K562 (cell line): ENCODE results near the gene ABHD8. TPM values are rescaled to one million over a fixed set of nuclear protein-coding genes. Genes with fewer than 3 reads are reported as not detected.

Experiments used
- ARNT ChIP-seq, 2 experiments: fragments of 450-650 bp; IDR thresholded peaks; 2 replicates each; pipeline ENCODE4 v1.6.1; 2016; ENCODE audit warnings: mild to moderate bottlenecking in 1 of 2
- CC2D1A ChIP-seq: fragments of 450-650 bp; IDR thresholded peaks from 2 replicates; pipeline ENCODE4 v1.6.1; 2017; ENCODE audit warnings: mild to moderate bottlenecking
- GABPB1 ChIP-seq: sonication (generic); formaldehyde crosslinking; IDR thresholded peaks from 2 replicates; pipeline ENCODE4 v1.8.0; 2022; ENCODE audit warnings: mild to moderate bottlenecking, missing genetic modification reagents
- MCM5 ChIP-seq: fragments of 450-650 bp; IDR thresholded peaks from 2 replicates; pipeline ENCODE4 v1.6.1; 2016; ENCODE audit warnings: low read depth
- NCOA1 ChIP-seq: fragments of 450-650 bp; IDR thresholded peaks from 2 replicates; pipeline ENCODE4 v1.6.1; 2016; ENCODE audit warnings: low read depth
- SMARCB1 ChIP-seq: IDR thresholded peaks from 2 replicates; pipeline ENCODE4 v1.6.1; 2011; ENCODE audit warnings: improper control_type of control experiment, low read depth; ENCODE audit not compliant: insufficient read length
- ZNF274 ChIP-seq: IDR thresholded peaks from 2 replicates; pipeline ENCODE4 v1.6.1; 2011; ENCODE audit warnings: low read depth, mild to moderate bottlenecking, low read length, moderate library complexity, borderline replicate concordance
- polyA plus RNA-seq, 8 experiments: library from polyadenylated mRNA; depleted of rRNA in 4 of 8; stranded (reverse) in 5 of 8; unstranded in 3 of 8; fragments of >200 nt; fragmentation: Nextera tagmentation in 2 of 8; fragmentation: Illumina TruSeq in 1 of 8; extraction: Ambion mirVana in 2 of 8; extraction: Trizol in 1 of 8; gene quantifications; 2 replicates each; pipeline versions ENCODE4 v1.2.1 to v1.2.3, GENCODE V29; 2011 to 2014; ENCODE audit warnings: inconsistent platforms in 1 of 8, missing spikeins in 1 of 8
- total RNA-seq, 7 experiments: library from RNA; depleted of rRNA in 6 of 7; stranded (reverse); fragments of >200 nt in 6 of 7; fragmentation: Illumina TruSeq in 2 of 7; extraction: Trizol in 2 of 7; gene quantifications; 2 replicates each; pipeline versions ENCODE4 v1.2.1 to v1.2.3, GENCODE V29; 2011 to 2021; ENCODE audit warnings: low replicate concordance in 1 of 7
- TF ChIP-seq, protein P1 (sequence below): sonication (generic); formaldehyde crosslinking; IDR thresholded peaks from 2 replicates; pipeline ENCODE4 v1.9.0; 2022; ENCODE audit warnings: mild to moderate bottlenecking, missing genetic modification reagents
- TF ChIP-seq, protein P2 (sequence below): fragments of 200-600 bp; sonication (generic); IDR thresholded peaks from one replicate; pipeline ENCODE4 v1.6.1; 2012; ENCODE audit warnings: mild to moderate bottlenecking, low read depth, low read length, inconsistent platforms
- TF ChIP-seq, protein P3 (sequence below): IDR thresholded peaks from 3 replicates; pipeline ENCODE4 v1.6.1; 2011; ENCODE audit warnings: borderline replicate concordance, mild to moderate bottlenecking; ENCODE audit not compliant: insufficient read length, insufficient read depth
- TF ChIP-seq, protein P4 (sequence below): fragments of 250-450 bp; sonication (Bioruptor Pico); IDR thresholded peaks from 2 replicates; pipeline ENCODE4 v1.4.0; 2020; ENCODE audit warnings: mild to moderate bottlenecking, moderate library complexity, borderline replicate concordance

The ABHD8 gene
- total and polyA plus RNA-seq, 9 of the 15 experiments (the other 6 are each of a cell fraction or from before 2014, with no cell fraction given) = 0.04 to 6.6 (median 2.0) TPM; not detected in 1

DNA sequence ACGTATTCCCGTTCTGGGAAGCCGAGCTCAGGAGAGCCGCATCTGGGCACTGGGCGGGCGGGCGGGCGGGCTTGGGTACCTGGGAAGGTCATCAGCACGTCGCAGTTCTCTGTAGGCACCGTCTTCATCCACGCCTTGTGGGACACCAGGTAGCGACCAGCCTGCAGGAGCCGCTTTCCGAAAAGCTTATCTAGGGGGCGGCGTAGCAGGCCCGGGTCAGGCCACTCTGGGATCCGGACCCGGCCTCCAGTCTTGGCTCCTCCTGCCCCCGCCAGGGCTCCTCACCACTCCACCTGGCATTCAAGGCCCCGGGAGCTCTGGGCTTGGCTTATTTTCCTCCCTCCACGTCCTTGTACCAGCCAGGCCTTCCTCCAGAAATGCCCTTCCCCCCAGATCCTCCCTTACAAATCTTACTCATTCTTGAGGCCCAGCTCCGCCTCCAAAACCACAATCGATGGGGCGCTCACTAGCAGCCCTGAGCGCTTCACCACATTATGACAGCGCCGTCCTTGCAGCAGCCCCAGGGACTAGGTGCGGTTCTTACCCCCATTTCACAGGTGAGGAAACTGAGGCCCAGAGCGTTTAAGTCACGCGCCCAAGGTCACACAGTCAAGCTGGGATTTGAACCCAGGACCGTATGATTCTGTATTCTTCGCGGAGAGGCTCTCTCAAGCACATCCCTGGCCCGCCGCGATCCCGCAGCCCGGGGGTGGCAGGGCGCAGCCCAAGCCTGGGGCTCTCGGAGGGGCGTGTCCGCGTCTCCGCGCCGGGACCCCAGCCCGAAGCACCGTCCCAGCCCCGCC, 30.6 kb upstream of the ABHD8 start (continued):
- TF ChIP-seq, protein P1, sequence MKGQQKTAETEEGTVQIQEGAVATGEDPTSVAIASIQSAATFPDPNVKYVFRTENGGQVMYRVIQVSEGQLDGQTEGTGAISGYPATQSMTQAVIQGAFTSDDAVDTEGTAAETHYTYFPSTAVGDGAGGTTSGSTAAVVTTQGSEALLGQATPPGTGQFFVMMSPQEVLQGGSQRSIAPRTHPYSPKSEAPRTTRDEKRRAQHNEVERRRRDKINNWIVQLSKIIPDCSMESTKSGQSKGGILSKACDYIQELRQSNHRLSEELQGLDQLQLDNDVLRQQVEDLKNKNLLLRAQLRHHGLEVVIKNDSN (CRISPR knock-in tag) = peak; percentile 42
- TF ChIP-seq, protein P2, sequence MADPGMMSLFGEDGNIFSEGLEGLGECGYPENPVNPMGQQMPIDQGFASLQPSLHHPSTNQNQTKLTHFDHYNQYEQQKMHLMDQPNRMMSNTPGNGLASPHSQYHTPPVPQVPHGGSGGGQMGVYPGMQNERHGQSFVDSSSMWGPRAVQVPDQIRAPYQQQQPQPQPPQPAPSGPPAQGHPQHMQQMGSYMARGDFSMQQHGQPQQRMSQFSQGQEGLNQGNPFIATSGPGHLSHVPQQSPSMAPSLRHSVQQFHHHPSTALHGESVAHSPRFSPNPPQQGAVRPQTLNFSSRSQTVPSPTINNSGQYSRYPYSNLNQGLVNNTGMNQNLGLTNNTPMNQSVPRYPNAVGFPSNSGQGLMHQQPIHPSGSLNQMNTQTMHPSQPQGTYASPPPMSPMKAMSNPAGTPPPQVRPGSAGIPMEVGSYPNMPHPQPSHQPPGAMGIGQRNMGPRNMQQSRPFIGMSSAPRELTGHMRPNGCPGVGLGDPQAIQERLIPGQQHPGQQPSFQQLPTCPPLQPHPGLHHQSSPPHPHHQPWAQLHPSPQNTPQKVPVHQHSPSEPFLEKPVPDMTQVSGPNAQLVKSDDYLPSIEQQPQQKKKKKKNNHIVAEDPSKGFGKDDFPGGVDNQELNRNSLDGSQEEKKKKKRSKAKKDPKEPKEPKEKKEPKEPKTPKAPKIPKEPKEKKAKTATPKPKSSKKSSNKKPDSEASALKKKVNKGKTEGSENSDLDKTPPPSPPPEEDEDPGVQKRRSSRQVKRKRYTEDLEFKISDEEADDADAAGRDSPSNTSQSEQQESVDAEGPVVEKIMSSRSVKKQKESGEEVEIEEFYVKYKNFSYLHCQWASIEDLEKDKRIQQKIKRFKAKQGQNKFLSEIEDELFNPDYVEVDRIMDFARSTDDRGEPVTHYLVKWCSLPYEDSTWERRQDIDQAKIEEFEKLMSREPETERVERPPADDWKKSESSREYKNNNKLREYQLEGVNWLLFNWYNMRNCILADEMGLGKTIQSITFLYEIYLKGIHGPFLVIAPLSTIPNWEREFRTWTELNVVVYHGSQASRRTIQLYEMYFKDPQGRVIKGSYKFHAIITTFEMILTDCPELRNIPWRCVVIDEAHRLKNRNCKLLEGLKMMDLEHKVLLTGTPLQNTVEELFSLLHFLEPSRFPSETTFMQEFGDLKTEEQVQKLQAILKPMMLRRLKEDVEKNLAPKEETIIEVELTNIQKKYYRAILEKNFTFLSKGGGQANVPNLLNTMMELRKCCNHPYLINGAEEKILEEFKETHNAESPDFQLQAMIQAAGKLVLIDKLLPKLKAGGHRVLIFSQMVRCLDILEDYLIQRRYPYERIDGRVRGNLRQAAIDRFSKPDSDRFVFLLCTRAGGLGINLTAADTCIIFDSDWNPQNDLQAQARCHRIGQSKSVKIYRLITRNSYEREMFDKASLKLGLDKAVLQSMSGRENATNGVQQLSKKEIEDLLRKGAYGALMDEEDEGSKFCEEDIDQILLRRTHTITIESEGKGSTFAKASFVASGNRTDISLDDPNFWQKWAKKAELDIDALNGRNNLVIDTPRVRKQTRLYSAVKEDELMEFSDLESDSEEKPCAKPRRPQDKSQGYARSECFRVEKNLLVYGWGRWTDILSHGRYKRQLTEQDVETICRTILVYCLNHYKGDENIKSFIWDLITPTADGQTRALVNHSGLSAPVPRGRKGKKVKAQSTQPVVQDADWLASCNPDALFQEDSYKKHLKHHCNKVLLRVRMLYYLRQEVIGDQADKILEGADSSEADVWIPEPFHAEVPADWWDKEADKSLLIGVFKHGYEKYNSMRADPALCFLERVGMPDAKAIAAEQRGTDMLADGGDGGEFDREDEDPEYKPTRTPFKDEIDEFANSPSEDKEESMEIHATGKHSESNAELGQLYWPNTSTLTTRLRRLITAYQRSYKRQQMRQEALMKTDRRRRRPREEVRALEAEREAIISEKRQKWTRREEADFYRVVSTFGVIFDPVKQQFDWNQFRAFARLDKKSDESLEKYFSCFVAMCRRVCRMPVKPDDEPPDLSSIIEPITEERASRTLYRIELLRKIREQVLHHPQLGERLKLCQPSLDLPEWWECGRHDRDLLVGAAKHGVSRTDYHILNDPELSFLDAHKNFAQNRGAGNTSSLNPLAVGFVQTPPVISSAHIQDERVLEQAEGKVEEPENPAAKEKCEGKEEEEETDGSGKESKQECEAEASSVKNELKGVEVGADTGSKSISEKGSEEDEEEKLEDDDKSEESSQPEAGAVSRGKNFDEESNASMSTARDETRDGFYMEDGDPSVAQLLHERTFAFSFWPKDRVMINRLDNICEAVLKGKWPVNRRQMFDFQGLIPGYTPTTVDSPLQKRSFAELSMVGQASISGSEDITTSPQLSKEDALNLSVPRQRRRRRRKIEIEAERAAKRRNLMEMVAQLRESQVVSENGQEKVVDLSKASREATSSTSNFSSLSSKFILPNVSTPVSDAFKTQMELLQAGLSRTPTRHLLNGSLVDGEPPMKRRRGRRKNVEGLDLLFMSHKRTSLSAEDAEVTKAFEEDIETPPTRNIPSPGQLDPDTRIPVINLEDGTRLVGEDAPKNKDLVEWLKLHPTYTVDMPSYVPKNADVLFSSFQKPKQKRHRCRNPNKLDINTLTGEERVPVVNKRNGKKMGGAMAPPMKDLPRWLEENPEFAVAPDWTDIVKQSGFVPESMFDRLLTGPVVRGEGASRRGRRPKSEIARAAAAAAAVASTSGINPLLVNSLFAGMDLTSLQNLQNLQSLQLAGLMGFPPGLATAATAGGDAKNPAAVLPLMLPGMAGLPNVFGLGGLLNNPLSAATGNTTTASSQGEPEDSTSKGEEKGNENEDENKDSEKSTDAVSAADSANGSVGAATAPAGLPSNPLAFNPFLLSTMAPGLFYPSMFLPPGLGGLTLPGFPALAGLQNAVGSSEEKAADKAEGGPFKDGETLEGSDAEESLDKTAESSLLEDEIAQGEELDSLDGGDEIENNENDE = no peak
- TF ChIP-seq, protein P3, sequence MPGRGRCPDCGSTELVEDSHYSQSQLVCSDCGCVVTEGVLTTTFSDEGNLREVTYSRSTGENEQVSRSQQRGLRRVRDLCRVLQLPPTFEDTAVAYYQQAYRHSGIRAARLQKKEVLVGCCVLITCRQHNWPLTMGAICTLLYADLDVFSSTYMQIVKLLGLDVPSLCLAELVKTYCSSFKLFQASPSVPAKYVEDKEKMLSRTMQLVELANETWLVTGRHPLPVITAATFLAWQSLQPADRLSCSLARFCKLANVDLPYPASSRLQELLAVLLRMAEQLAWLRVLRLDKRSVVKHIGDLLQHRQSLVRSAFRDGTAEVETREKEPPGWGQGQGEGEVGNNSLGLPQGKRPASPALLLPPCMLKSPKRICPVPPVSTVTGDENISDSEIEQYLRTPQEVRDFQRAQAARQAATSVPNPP = no peak
- no peak for TF ChIP-seq MCM5
- TF ChIP-seq ARNT (IDR thresholded peaks at IDR 0.05) = peak in 1 of 2 experiments; percentile 64; a peak in 1 of 4 replicates
- TF ChIP-seq, protein P4, sequence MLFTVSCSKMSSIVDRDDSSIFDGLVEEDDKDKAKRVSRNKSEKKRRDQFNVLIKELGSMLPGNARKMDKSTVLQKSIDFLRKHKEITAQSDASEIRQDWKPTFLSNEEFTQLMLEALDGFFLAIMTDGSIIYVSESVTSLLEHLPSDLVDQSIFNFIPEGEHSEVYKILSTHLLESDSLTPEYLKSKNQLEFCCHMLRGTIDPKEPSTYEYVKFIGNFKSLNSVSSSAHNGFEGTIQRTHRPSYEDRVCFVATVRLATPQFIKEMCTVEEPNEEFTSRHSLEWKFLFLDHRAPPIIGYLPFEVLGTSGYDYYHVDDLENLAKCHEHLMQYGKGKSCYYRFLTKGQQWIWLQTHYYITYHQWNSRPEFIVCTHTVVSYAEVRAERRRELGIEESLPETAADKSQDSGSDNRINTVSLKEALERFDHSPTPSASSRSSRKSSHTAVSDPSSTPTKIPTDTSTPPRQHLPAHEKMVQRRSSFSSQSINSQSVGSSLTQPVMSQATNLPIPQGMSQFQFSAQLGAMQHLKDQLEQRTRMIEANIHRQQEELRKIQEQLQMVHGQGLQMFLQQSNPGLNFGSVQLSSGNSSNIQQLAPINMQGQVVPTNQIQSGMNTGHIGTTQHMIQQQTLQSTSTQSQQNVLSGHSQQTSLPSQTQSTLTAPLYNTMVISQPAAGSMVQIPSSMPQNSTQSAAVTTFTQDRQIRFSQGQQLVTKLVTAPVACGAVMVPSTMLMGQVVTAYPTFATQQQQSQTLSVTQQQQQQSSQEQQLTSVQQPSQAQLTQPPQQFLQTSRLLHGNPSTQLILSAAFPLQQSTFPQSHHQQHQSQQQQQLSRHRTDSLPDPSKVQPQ (CRISPR knock-in tag) = no peak
- TF ChIP-seq NCOA1 = peak; percentile 42; the same call in 1 of the 2 replicates
- TF ChIP-seq GABPB1 (CRISPR knock-in tag) = peak; percentile 52; the same call in 1 of the 2 replicates
- no peak for TF ChIP-seq SMARCB1
- peak; percentile 66 for TF ChIP-seq CC2D1A
- no peak; the same call in 1 of the 2 replicates for TF ChIP-seq ZNF274
